K562 treated with DMSO at 1 percent for 4 hours (cell line): Measurements from ENCODE around the gene MYL1. TPM values are rescaled to one million over a fixed set of nuclear protein-coding genes. Genes with fewer than 3 reads are reported as not detected.

Experiments
- total RNA-seq: library from RNA; unstranded; fragments of 300-600 nt; gene quantifications from 2 replicates; pipeline ENCODE4 v1.2.3, GENCODE V29; 2022; ENCODE audit not compliant: insufficient read depth

MYL1 gene
- not detected in 2 replicates for total RNA-seq

GRCh38 chr2:210315015-210315788, at the start of gene MYL1:
Gene MYL1, minus strand, starts transcription at chr2:210315174. Its CDS starts 132 bp downstream, at chr2:210315042.

Other genes starting within 250 kb of the MYL1 start
- 2.0 and 4.1 TPM in 2 replicates for gene KANSL1L, start 143.8 kb downstream of the MYL1 start, total RNA-seq
- not detected in 2 replicates for gene ACADL, start 89.7 kb downstream of the MYL1 start, total RNA-seq
- gene LANCL1, start 161.6 kb upstream of the MYL1 start, total RNA-seq = 12.1 and 19.0 TPM in 2 replicates
- 4.1 and 5.2 TPM in 2 replicates for gene CPS1, start 241.4 kb upstream of the MYL1 start, total RNA-seq